RWPE2 (cell line): ENCODE data around the gene UCHL5.
A peak's percentile ranks its signal among the peaks of the same experiment; 100 is the strongest.
"Not testable (repeated sequence)": the region's sequence is repeated elsewhere in the genome, so short reads cannot be mapped to it uniquely, and the experiment has no call there.

Experiments
- ATAC-seq: fragments of 200-7000 bp; cut with Tn5 transposase; 3 replicates; pipeline ENCODE4 v1.9.1; 2021; ENCODE audit warnings: low read depth
- DNase-seq: peaks from one replicate; pipeline ENCODE4 v3.0.0-alpha.2; 2020; ENCODE audit warnings: low spot score
- H3K27ac ChIP-seq: fragments of 450-650 bp; 2 replicates; pipeline ENCODE4 v1.5.1; 2017; ENCODE audit warnings: mild to moderate bottlenecking; ENCODE audit not compliant: poor library complexity, severe bottlenecking
- H3K27me3 ChIP-seq: fragments of 250-450 bp; sonication (Bioruptor Pico); 2 replicates; pipeline ENCODE4 v1.5.1; 2021; ENCODE audit warnings: mild to moderate bottlenecking, moderate library complexity; ENCODE audit not compliant: insufficient read depth, poor library complexity, severe bottlenecking
- H3K36me3 ChIP-seq: fragments of 250-450 bp; sonication (Bioruptor Pico); 2 replicates; pipeline ENCODE4 v1.5.1; 2020; ENCODE audit warnings: low read depth, mild to moderate bottlenecking, moderate library complexity
- H3K4me1 ChIP-seq: fragments of 250-450 bp; sonication (Bioruptor Pico); 2 replicates; pipeline ENCODE4 v1.5.1; 2021; ENCODE audit warnings: mild to moderate bottlenecking, moderate library complexity; ENCODE audit not compliant: insufficient read depth, poor library complexity, severe bottlenecking
- H3K4me3 ChIP-seq: fragments of 250-450 bp; sonication (Bioruptor Pico); 2 replicates; pipeline ENCODE4 v1.5.1; 2021; ENCODE audit warnings: mild to moderate bottlenecking, moderate library complexity; ENCODE audit not compliant: severe bottlenecking
- H3K9me3 ChIP-seq: fragments of 250-450 bp; sonication (Bioruptor Pico); 2 replicates; pipeline ENCODE4 v1.5.1; 2021; ENCODE audit warnings: mild to moderate bottlenecking, moderate library complexity; ENCODE audit not compliant: severe bottlenecking
- CTCF ChIP-seq: fragments of 450-650 bp; IDR thresholded peaks from one replicate; pipeline ENCODE4 v1.5.1; 2017; ENCODE audit warnings: mild to moderate bottlenecking, moderate library complexity; ENCODE audit not compliant: poor library complexity, severe bottlenecking

Gene UCHL5

DNA sequence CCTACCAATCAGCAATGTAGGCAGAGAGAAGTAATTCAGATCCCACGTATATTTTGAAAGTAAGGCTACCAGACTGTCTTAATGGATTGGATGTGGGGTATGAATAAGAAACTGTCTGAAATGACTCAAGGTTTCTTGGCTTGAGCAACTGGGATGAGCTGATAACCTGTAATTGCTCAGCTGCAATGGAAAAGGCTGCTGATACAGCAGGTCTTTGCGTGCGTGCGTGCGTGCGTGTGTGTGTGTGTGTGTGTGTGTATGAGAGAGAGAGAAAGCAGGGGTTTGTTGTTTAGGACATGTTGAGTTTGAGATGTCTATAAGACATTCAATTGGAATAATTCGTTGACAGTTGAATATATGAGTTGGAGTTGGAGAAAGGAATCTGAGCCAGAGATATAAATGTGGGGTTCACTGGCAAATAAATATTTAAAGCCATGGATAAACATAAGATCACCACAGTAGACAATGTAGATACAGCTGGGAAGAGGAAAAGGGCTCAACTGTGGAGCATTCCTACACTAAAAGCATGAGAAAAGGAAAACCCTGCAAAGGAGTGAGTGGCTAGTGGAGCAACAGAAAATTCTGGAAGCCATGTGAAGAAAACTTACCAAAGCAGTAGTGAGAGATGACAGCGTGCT lies 72.9 kb downstream of the UCHL5 start:
- DNase-seq: no peak

GRCh38 chr1:192984080-192984479 lies 75.1 kb downstream of the UCHL5 start:
- H3K4me3 ChIP-seq: no peak overlapping the region
- ATAC-seq (no peak), DNase-seq (no peak)
- H3K36me3 ChIP-seq: no peaks in the 10 kb centered on the region
- TF ChIP-seq CTCF: no peak
- H3K9me3 ChIP-seq: no peaks in the 10 kb centered on the region
- H3K27me3 ChIP-seq: no peaks in the 10 kb centered on the region
- H3K27ac ChIP-seq: no peak overlapping the region
- H3K4me1 ChIP-seq: no peaks in the 10 kb centered on the region

More for the DNA sequence above, 72.9 kb downstream of the UCHL5 start:
- Histone ChIP-seq H3K9me3 (no peaks in the 10 kb centered on the region), H3K27ac (no peak overlapping the region), H3K4me3 (no peak overlapping the region), H3K27me3 (no peaks in the 10 kb centered on the region), H3K4me1 (no peaks in the 10 kb centered on the region), H3K36me3 (no peaks in the 10 kb centered on the region)
- TF ChIP-seq CTCF: no peak
- no peak for ATAC-seq

DNA sequence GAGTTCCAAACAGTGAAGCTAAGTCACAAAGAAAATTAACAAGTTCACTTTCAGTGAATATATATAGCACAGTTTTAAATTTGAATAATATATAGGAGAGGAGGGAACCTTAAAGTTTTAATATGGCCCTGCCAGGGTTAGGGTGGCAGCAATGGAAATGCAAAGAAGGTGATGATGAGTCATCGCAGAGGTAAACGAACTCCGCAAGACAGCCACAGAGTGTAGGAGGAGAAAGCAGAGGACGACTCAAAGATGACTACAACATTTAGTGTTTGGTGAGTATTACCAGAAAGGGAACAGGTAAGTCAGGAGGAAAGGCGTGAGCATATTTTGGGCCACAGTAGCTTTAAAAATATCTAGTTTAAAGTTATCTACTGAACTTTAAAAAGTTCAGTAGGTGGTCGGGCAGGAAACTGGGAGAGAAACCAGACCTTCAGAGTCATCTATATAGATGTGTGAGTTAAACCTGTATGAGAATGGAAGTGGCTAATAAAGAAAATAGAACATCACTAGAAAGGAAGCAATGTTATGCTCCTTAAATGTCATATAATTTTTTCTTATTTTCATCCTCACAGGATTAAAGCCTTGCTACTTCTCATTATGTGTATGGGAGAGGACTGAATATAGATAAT lies 75.7 kb downstream of the UCHL5 start:
- Histone ChIP-seq H3K4me3 (no peak overlapping the region), H3K27me3 (no peaks in the 10 kb centered on the region), H3K36me3 (no peaks in the 10 kb centered on the region), H3K4me1 (no peaks in the 10 kb centered on the region), H3K27ac (no peak overlapping the region), H3K9me3 (no peaks in the 10 kb centered on the region)
- DNase-seq: no peak
- peak; percentile 65 for ATAC-seq
- no peak for TF ChIP-seq CTCF

DNA sequence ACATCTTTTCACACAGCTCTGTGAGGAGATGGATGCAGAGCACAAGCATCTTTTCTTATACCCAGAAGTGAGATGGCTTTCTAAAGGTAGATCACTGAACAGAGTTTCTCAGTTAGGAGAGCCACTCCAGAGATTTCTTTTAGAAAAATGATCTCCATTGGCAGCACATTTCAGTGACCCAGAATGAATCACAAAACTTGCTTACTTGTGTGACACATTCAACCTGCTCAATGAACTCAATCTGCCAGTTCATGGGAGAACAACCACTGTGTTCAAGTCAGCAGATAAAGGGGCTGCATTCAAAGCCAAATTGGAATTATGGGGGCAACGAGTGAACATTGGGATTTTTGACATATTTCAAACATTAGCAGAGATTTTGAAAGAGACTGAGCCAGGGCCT lies 78.3 kb downstream of the UCHL5 start:
- TF ChIP-seq CTCF: no peak
- DNase-seq (no peak), ATAC-seq (no peak)
- Histone ChIP-seq H3K27me3 (no peaks in the 10 kb centered on the region), H3K4me3 (no peak overlapping the region), H3K9me3 (no peaks in the 10 kb centered on the region), H3K36me3 (no peaks in the 10 kb centered on the region), H3K4me1 (no peaks in the 10 kb centered on the region), H3K27ac (no peak overlapping the region)

DNA sequence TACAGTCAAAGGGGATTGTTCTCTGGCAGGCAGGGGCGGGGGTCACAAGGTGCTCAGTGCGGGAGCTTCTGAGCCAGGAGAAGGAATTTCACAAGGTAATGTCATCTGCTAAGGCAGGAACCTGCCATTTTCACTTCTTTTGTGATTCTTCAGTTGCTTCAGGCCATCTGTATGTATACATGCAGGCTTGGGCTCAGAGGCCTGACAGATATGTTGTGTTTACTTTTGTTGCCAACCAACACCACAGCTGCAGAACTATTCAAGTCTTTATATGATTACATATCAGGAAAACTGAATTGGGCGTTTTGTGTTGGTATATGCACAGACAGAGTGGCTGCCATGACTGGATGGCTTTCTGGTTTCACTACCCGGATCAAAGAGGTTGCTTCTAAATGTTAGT lies 78.8 kb downstream of the UCHL5 start:
- DNase-seq, H3K9me3 ChIP-seq, H3K4me1 ChIP-seq, H3K36me3 ChIP-seq, H3K27ac ChIP-seq, H3K4me3 ChIP-seq, ATAC-seq, H3K27me3 ChIP-seq: not testable (repeated sequence)
